Neural progenitor cell (in vitro differentiated cells): ENCODE results near the gene ARHGAP29. TPM values are rescaled to one million over a fixed set of nuclear protein-coding genes. Genes with fewer than 3 reads are reported as not detected.
"Not testable (repeated sequence)": the region's sequence is repeated elsewhere in the genome, so short reads cannot be mapped to it uniquely, and the experiment has no call there.

Source experiments
- DNase-seq: peaks from one replicate; pipeline ENCODE4 v3.0.0-alpha.2; 2016; ENCODE audit warnings: low spot score
- H2AFZ ChIP-seq: fragments of 200-600 bp; sonication (generic); replicated peaks from 2 replicates; pipeline ENCODE4 v1.6.1; 2016; ENCODE audit warnings: antibody characterized with exemption
- H3F3A ChIP-seq: fragments of 200-600 bp; sonication (generic); 2 replicates; pipeline ENCODE4 v1.6.1; 2016; ENCODE audit warnings: antibody characterized with exemption, low read depth
- H3K27ac ChIP-seq: fragments of 200-600 bp; sonication (generic); 2 replicates; pipeline ENCODE4 v1.5.1; 2016; ENCODE audit warnings: mild to moderate bottlenecking
- H3K27me3 ChIP-seq: fragments of 200-600 bp; sonication (generic); 2 replicates; pipeline ENCODE4 v1.6.1; 2016; ENCODE audit warnings: mild to moderate bottlenecking, moderate library complexity
- H3K36me3 ChIP-seq: fragments of 200-600 bp; sonication (generic); 2 replicates; pipeline ENCODE4 v1.5.1; 2016
- H3K4me1 ChIP-seq: fragments of 200-600 bp; sonication (generic); 2 replicates; pipeline ENCODE4 v1.6.1; 2016; ENCODE audit warnings: mixed run types
- H3K4me2 ChIP-seq: fragments of 200-600 bp; sonication (generic); 2 replicates; pipeline ENCODE4 v1.6.1; 2016
- H3K4me3 ChIP-seq: fragments of 200-600 bp; sonication (generic); 2 replicates; pipeline ENCODE4 v1.5.1; 2016
- H3K79me2 ChIP-seq: fragments of 200-600 bp; sonication (generic); 2 replicates; pipeline ENCODE4 v1.6.1; 2016; ENCODE audit warnings: low read depth
- H3K9ac ChIP-seq: fragments of 200-600 bp; sonication (generic); 2 replicates; pipeline ENCODE4 v1.6.1; 2016
- H3K9me3 ChIP-seq: fragments of 200-600 bp; sonication (generic); 2 replicates; pipeline ENCODE4 v1.5.1; 2016; ENCODE audit warnings: low read depth
- H4K20me1 ChIP-seq: fragments of 200-600 bp; sonication (generic); 2 replicates; pipeline ENCODE4 v1.6.1; 2016; ENCODE audit warnings: low read depth
- H3K27ac Mint-ChIP-seq: 3 replicates; pipeline ENCODE4 v1.8.0; 2021; ENCODE audit warnings: mixed read lengths
- H3K27me3 Mint-ChIP-seq: 2 replicates; pipeline ENCODE4 v1.8.0; 2022; ENCODE audit warnings: low read depth, mild to moderate bottlenecking, inconsistent platforms, moderate library complexity, mixed read lengths; ENCODE audit not compliant: insufficient read depth
- H3K36me3 Mint-ChIP-seq: 3 replicates; pipeline ENCODE4 v1.8.0; 2021; ENCODE audit warnings: mixed read lengths
- H3K4me1 Mint-ChIP-seq: 3 replicates; pipeline ENCODE4 v1.8.0; 2021; ENCODE audit warnings: mixed read lengths
- H3K4me3 Mint-ChIP-seq: 3 replicates; pipeline ENCODE4 v1.8.0; 2021; ENCODE audit warnings: mild to moderate bottlenecking, moderate library complexity, mixed read lengths
- H3K9me3 Mint-ChIP-seq: 3 replicates; pipeline ENCODE4 v1.8.0; 2020; ENCODE audit warnings: mixed read lengths
- CTCF ChIP-seq: fragments of 200-600 bp; sonication (generic); IDR thresholded peaks from 2 replicates; pipeline ENCODE4 v1.5.1; 2017; ENCODE audit warnings: antibody characterized with exemption, mild to moderate bottlenecking
- EZH2 ChIP-seq: fragments of 200-600 bp; sonication (generic); IDR thresholded peaks from 2 replicates; pipeline ENCODE4 v1.6.1; 2017; ENCODE audit warnings: antibody characterized with exemption, mild to moderate bottlenecking, moderate library complexity
- EZH2phosphoT487 ChIP-seq: fragments of 200-600 bp; sonication (generic); IDR thresholded peaks from 2 replicates; pipeline ENCODE4 v1.6.1; 2017; ENCODE audit warnings: antibody characterized with exemption
- total RNA-seq: library from RNA; depleted of rRNA; stranded (reverse); fragments of >200 nt; gene quantifications from 2 replicates; pipeline ENCODE4 v1.2.3, GENCODE V29; 2015; ENCODE audit warnings: low replicate concordance

ARHGAP29 gene
- total RNA-seq, 1 donor from 2014 or later: 14.8 TPM

GRCh38 chr1:94160811-94161210, 76.6 kb downstream of the ARHGAP29 start:
- Mint-ChIP-seq H3K9me3 (peaks cover 25% of the 10 kb centered on the region), H3K27ac (no peak overlapping the region), H3K4me1 (peaks cover 19% of the 10 kb centered on the region), H3K27me3 (peaks cover 6% of the 10 kb centered on the region), H3K4me3 (no peak overlapping the region), H3K36me3 (peaks cover 2% of the 10 kb centered on the region)
- no peaks in the 10 kb centered on the region for H3K9me3 ChIP-seq
- H3K27me3 ChIP-seq: no peaks in the 10 kb centered on the region
- peak overlapping the region; percentile 22 for H3K4me2 ChIP-seq
- H3K9ac ChIP-seq: no peak overlapping the region
- peak overlapping the region; percentile 39 for H2AFZ ChIP-seq
- no peaks in the 10 kb centered on the region for H3K79me2 ChIP-seq
- H3K27ac ChIP-seq: no peak overlapping the region
- no peaks in the 10 kb centered on the region for H3F3A ChIP-seq
- no peaks in the 10 kb centered on the region for H4K20me1 ChIP-seq
- DNase-seq: peak; percentile 51
- no peak overlapping the region for H3K4me3 ChIP-seq
- H3K4me1 ChIP-seq: peaks cover 12% of the 10 kb centered on the region
- no peak for TF ChIP-seq EZH2
- no peak for TF ChIP-seq EZH2phosphoT487
- no peaks in the 10 kb centered on the region for H3K36me3 ChIP-seq

- Histone ChIP-seq H3K36me3 (no peaks in the 10 kb centered on the region), H4K20me1 (no peaks in the 10 kb centered on the region), H2AFZ (no peak overlapping the region), H3K4me1 (peaks cover 9% of the 10 kb centered on the region), H3K4me2 (no peak overlapping the region), H3K9ac (no peak overlapping the region), H3K79me2 (no peaks in the 10 kb centered on the region), H3K9me3 (no peaks in the 10 kb centered on the region), H3K27me3 (no peaks in the 10 kb centered on the region), H3K27ac (no peak overlapping the region), H3F3A (no peaks in the 10 kb centered on the region), H3K4me3 (no peak overlapping the region)
- TF ChIP-seq CTCF (no peak), EZH2 (no peak), EZH2phosphoT487 (no peak)
- no peak overlapping the region for H3K4me3 Mint-ChIP-seq
- no peaks in the 10 kb centered on the region for H3K36me3 Mint-ChIP-seq
- no peak for DNase-seq
- H3K9me3 Mint-ChIP-seq: no peaks in the 10 kb centered on the region
- peaks cover 7% of the 10 kb centered on the region for H3K27me3 Mint-ChIP-seq
- H3K4me1 Mint-ChIP-seq: peaks cover 10% of the 10 kb centered on the region
- no peak overlapping the region for H3K27ac Mint-ChIP-seq
Observed at GRCh38 chr1:94156096-94156625, 81.2 kb downstream of the ARHGAP29 start.

- no peaks in the 10 kb centered on the region for H3K9me3 ChIP-seq
- Mint-ChIP-seq H3K4me3 (no peak overlapping the region), H3K9me3 (no peaks in the 10 kb centered on the region), H3K27me3 (peaks cover 7% of the 10 kb centered on the region), H3K4me1 (no peaks in the 10 kb centered on the region), H3K27ac (no peak overlapping the region), H3K36me3 (no peaks in the 10 kb centered on the region)
- no peak overlapping the region for H2AFZ ChIP-seq
- H3K4me3 ChIP-seq: no peak overlapping the region
- no peaks in the 10 kb centered on the region for H3F3A ChIP-seq
- H3K4me2 ChIP-seq: no peak overlapping the region
- no peaks in the 10 kb centered on the region for H3K4me1 ChIP-seq
- H3K27me3 ChIP-seq: no peaks in the 10 kb centered on the region
- no peak for TF ChIP-seq EZH2
- TF ChIP-seq EZH2phosphoT487: no peak
- no peak for TF ChIP-seq CTCF
- no peaks in the 10 kb centered on the region for H3K79me2 ChIP-seq
- no peaks in the 10 kb centered on the region for H3K36me3 ChIP-seq
- H4K20me1 ChIP-seq: no peaks in the 10 kb centered on the region
- H3K9ac ChIP-seq: no peak overlapping the region
- H3K27ac ChIP-seq: no peak overlapping the region
- no peak for DNase-seq
Observed at GRCh38 chr1:94154989-94155388, 82.4 kb downstream of the ARHGAP29 start.

- Histone ChIP-seq H3K9me3 (no peaks in the 10 kb centered on the region), H3F3A (no peaks in the 10 kb centered on the region), H3K4me1 (peaks cover 8% of the 10 kb centered on the region), H3K4me3 (no peak overlapping the region), H3K27me3 (no peaks in the 10 kb centered on the region), H4K20me1 (no peaks in the 10 kb centered on the region), H3K79me2 (no peaks in the 10 kb centered on the region), H3K27ac (no peak overlapping the region), H2AFZ (no peak overlapping the region), H3K4me2 (no peak overlapping the region), H3K9ac (no peak overlapping the region), H3K36me3 (no peaks in the 10 kb centered on the region)
- no peak overlapping the region for H3K4me3 Mint-ChIP-seq
- no peak overlapping the region for H3K27ac Mint-ChIP-seq
- no peak for TF ChIP-seq CTCF
- no peak for TF ChIP-seq EZH2
- TF ChIP-seq EZH2phosphoT487: no peak
- peaks cover 7% of the 10 kb centered on the region for H3K4me1 Mint-ChIP-seq
- H3K9me3 Mint-ChIP-seq: no peaks in the 10 kb centered on the region
- H3K36me3 Mint-ChIP-seq: no peaks in the 10 kb centered on the region
- DNase-seq: no peak
- peaks cover 7% of the 10 kb centered on the region for H3K27me3 Mint-ChIP-seq
Observed at GRCh38 chr1:94153133-94153532, 84.3 kb downstream of the ARHGAP29 start.

GRCh38 chr1:94149166-94149565, 88.2 kb downstream of the ARHGAP29 start:
- H3K4me2 ChIP-seq, H3K9ac ChIP-seq, H3K36me3 Mint-ChIP-seq, H3K27me3 ChIP-seq, H3K4me3 ChIP-seq, H3K4me1 Mint-ChIP-seq, H2AFZ ChIP-seq, H3K4me3 Mint-ChIP-seq, DNase-seq, H3K79me2 ChIP-seq, H3K27ac ChIP-seq, H3K36me3 ChIP-seq, H3K27ac Mint-ChIP-seq, H4K20me1 ChIP-seq, H3K9me3 Mint-ChIP-seq, H3K9me3 ChIP-seq, H3K27me3 Mint-ChIP-seq, H3F3A ChIP-seq: not testable (repeated sequence)
- peaks cover 15% of the 10 kb centered on the region for H3K4me1 ChIP-seq
